SK-N-SH (cell line): Measurements from ENCODE around the gene TMEM120B. TPM values are rescaled to one million over a fixed set of nuclear protein-coding genes. Genes with fewer than 3 reads are reported as not detected.

Experiments
- CTCF ChIA-PET: fragments of 300-600, 350-600 bp; formaldehyde crosslinking; extraction: SDS; loops from one replicate; lab custom pipeline; 2021; lab: Yijun Ruan, JAX
- POLR2A ChIA-PET: fragments of 350-600 bp; sonication (Branson Sonifier 250); formaldehyde crosslinking; extraction: SDS; loops from one replicate; lab custom pipeline; 2020; ENCODE audit warnings: antibody characterized with exemption, inconsistent platforms; lab: Yijun Ruan, JAX
- DNase-seq: peaks from one replicate; pipeline ENCODE4 v3.0.0; 2012
- H2AFZ ChIP-seq: fragments of 200-600 bp; sonication (generic); 2 replicates; pipeline ENCODE4 v1.8.1; 2016; ENCODE audit warnings: antibody characterized with exemption, mild to moderate bottlenecking, low read depth
- H3F3A ChIP-seq: fragments of 200-600 bp; sonication (generic); replicated peaks from 2 replicates; pipeline ENCODE3; 2016; ENCODE audit warnings: antibody characterized with exemption, mild to moderate bottlenecking; ENCODE audit not compliant: insufficient read depth
- H3K27ac ChIP-seq, 2 experiments: fragments of 200-500 bp in 1 of 2; fragments of 200-600 bp in 1 of 2; sonication (Bioruptor generic) in 1 of 2; sonication (generic), shearing (Covaris generic) in 1 of 2; 2 replicates each; pipeline versions ENCODE4 v1.5.1 to v1.6.1; 2014 to 2016; ENCODE audit warnings: low read depth in 2 of 2, inconsistent platforms in 1 of 2, low read length in 1 of 2, mild to moderate bottlenecking in 1 of 2, mixed read lengths in 1 of 2
- H3K27me3 ChIP-seq: fragments of 200-600 bp; sonication (generic), shearing (Covaris generic); 2 replicates; pipeline ENCODE4 v1.6.1; 2016; ENCODE audit warnings: mixed run types; ENCODE audit not compliant: insufficient read depth
- H3K36me3 ChIP-seq, 2 experiments: fragments of 200-500 bp in 1 of 2; fragments of 200-600 bp in 1 of 2; sonication (Bioruptor generic) in 1 of 2; sonication (generic) in 1 of 2; replicated peaks in 1 of 2; 2 replicates each; pipeline versions ENCODE3 to v1.5.1; 2014 to 2016; ENCODE audit warnings: low read length in 1 of 2, mild to moderate bottlenecking in 1 of 2; ENCODE audit not compliant: insufficient read depth in 2 of 2, control insufficient read depth in 1 of 2
- H3K4me1 ChIP-seq, 2 experiments: fragments of 200-500 bp in 1 of 2; fragments of 200-600 bp in 1 of 2; sonication (Bioruptor generic) in 1 of 2; sonication (generic), shearing (Covaris generic) in 1 of 2; 2 replicates each; pipeline versions ENCODE4 v1.5.1 to v1.6.1; 2014 to 2016; ENCODE audit warnings: low read depth in 1 of 2, low read length in 1 of 2, mixed run types in 1 of 2; ENCODE audit not compliant: insufficient read depth in 2 of 2, control insufficient read depth in 1 of 2
- H3K4me2 ChIP-seq: fragments of 200-600 bp; sonication (generic), shearing (Covaris generic); 2 replicates; pipeline ENCODE4 v1.6.1; 2017; ENCODE audit warnings: mixed run types
- H3K4me3 ChIP-seq, 2 experiments: fragments of 200-500 bp in 1 of 2; fragments of 200-600 bp in 1 of 2; sonication (Bioruptor generic) in 1 of 2; sonication (generic), shearing (Covaris generic) in 1 of 2; 2 replicates each; pipeline versions ENCODE4 v1.5.1 to v1.8.1; 2014 to 2016; ENCODE audit warnings: low read depth in 2 of 2, inconsistent platforms in 1 of 2, low read length in 1 of 2, mild to moderate bottlenecking in 1 of 2, mixed read lengths in 1 of 2, moderate library complexity in 1 of 2
- H3K79me2 ChIP-seq: fragments of 200-600 bp; sonication (generic); 2 replicates; pipeline ENCODE4 v1.8.1; 2017; ENCODE audit warnings: mild to moderate bottlenecking; ENCODE audit not compliant: insufficient read depth
- H3K9ac ChIP-seq: fragments of 200-600 bp; sonication (generic); 2 replicates; pipeline ENCODE4 v1.6.1; 2017; ENCODE audit warnings: mixed run types
- H3K9me2 ChIP-seq: fragments of 200-600 bp; sonication (generic); 2 replicates; pipeline ENCODE4 v1.6.1; 2017; ENCODE audit warnings: mixed run types
- H3K9me3 ChIP-seq: fragments of 200-600 bp; sonication (generic); 2 replicates; pipeline ENCODE4 v1.6.1; 2017; ENCODE audit warnings: mixed run types, mild to moderate bottlenecking, moderate library complexity
- H4K20me1 ChIP-seq: fragments of 200-600 bp; sonication (generic); 2 replicates; pipeline ENCODE4 v1.6.1; 2017; ENCODE audit warnings: mild to moderate bottlenecking, mixed run types; ENCODE audit not compliant: insufficient read depth
- MEF2A ChIP-seq: IDR thresholded peaks from 2 replicates; pipeline ENCODE4 v1.4.0; 2012; ENCODE audit warnings: low read depth, borderline replicate concordance
- NRF1 ChIP-seq: IDR thresholded peaks from 2 replicates; pipeline ENCODE4 v1.6.1; 2012; ENCODE audit warnings: low read depth, mild to moderate bottlenecking, low read length
- POLR2AphosphoS5 ChIP-seq: IDR thresholded peaks from 2 replicates; pipeline ENCODE4 v1.6.1; 2012; ENCODE audit warnings: low read depth, low read length
- RFX5 ChIP-seq: IDR thresholded peaks from 2 replicates; pipeline ENCODE4 v1.6.1; 2012; ENCODE audit warnings: mild to moderate bottlenecking, improper control_type of control experiment, low read length
- SMC3 ChIP-seq: IDR thresholded peaks from 2 replicates; pipeline ENCODE4 v1.6.1; 2012; ENCODE audit warnings: low read depth, low read length, improper control_type of control experiment
- TAF1 ChIP-seq: IDR thresholded peaks from 2 replicates; pipeline ENCODE4 v1.6.1; 2012; ENCODE audit warnings: low read depth, mild to moderate bottlenecking, low read length, moderate library complexity, borderline replicate concordance
- TCF12 ChIP-seq: IDR thresholded peaks from 2 replicates; pipeline ENCODE4 v1.4.0; 2012
- USF1 ChIP-seq: IDR thresholded peaks from 2 replicates; pipeline ENCODE4 v1.4.0; 2012; ENCODE audit warnings: low read depth, borderline replicate concordance
- YY1 ChIP-seq: IDR thresholded peaks from 2 replicates; pipeline ENCODE4 v1.4.0; 2012; ENCODE audit warnings: low read depth, mild to moderate bottlenecking
- ZBTB33 ChIP-seq: IDR thresholded peaks from 2 replicates; pipeline ENCODE4 v1.4.0; 2012; ENCODE audit warnings: low read depth, borderline replicate concordance
- WGBS: methylation state at CpG from one replicate; pipeline ENCODE4 v1.1.6; 2017; ENCODE audit warnings: low lambda C conversion rate; 5-methylcytosine and 5-hydroxymethylcytosine counted together
- polyA plus RNA-seq, 3 experiments: library from polyadenylated mRNA; depleted of rRNA; stranded (reverse); fragments of >200 nt; gene quantifications; 2 replicates each; pipeline ENCODE4 v1.2.3, GENCODE V29; 2012

The TMEM120B gene
- polyA plus RNA-seq, 1 of the 3 experiments (the other 2 are of a cell fraction) = 15.4 TPM

- peaks cover 3 to 5% of the 10 kb centered on the region in 2 experiments for H3K36me3 ChIP-seq
- peaks cover 22% of the 10 kb centered on the region for H3F3A ChIP-seq
- peaks cover 18% of the 10 kb centered on the region for H3K79me2 ChIP-seq
- POLR2A ChIA-PET = no interaction called here
- H3K4me2 ChIP-seq = no peak overlapping the region
- H3K27ac ChIP-seq = no peak overlapping the region
- no peaks in the 10 kb centered on the region for H3K9me3 ChIP-seq
- H3K9ac ChIP-seq = no peak overlapping the region
- 72% methylated on average over 10 of the region's 14 CpGs for WGBS
- H3K27me3 ChIP-seq = no peaks in the 10 kb centered on the region
- no peak overlapping the region for H2AFZ ChIP-seq
- no peak for DNase-seq
- H3K9me2 ChIP-seq = no peaks in the 10 kb centered on the region
- H4K20me1 ChIP-seq = no peaks in the 10 kb centered on the region; the same call in 1 of the 2 replicates
- CTCF ChIA-PET = interaction anchor here (1.1 to 16.0 kb wide), 7 partner anchors 16 to 109 kb away, joined by 3 to 675 read pairs (median 92); partner anchors contain the start of genes PSMD9 and SETD1B
- no peak overlapping the region for H3K4me3 ChIP-seq
- H3K4me1 ChIP-seq = peaks cover 17 to 41% of the 10 kb centered on the region in 2 experiments; a peak in 3 of 4 replicates
- TF ChIP-seq NRF1 (no peak), YY1 (no peak)
Measured at GRCh38 chr12:121791671-121792551, 79.4 kb downstream of the TMEM120B start.

GRCh38 chr12:121792607-121793439 is 80.3 kb downstream of the TMEM120B start:
- H3F3A ChIP-seq = peaks cover 27% of the 10 kb centered on the region
- no peak overlapping the region for H3K9ac ChIP-seq
- peak overlapping the region; percentile 54 to 61; a peak in 2 of 4 replicates for H3K4me3 ChIP-seq
- ChIA-PET CTCF (interaction anchor here (0.8 to 16.0 kb wide), 24 partner anchors 17 to 398 kb away, joined by 3 to 675 read pairs (median 28); partner anchors contain the start of genes PSMD9, SETD1B and TMEM120B), POLR2A (interaction anchor here (1.6 to 7.0 kb wide), 4 partner anchors 14 to 88 kb away, joined by 5 to 79 read pairs (median 14); no protein-coding TSS in a partner anchor)
- peaks cover 3 to 5% of the 10 kb centered on the region in 2 experiments for H3K36me3 ChIP-seq
- H2AFZ ChIP-seq = no peak overlapping the region
- no peaks in the 10 kb centered on the region for H4K20me1 ChIP-seq
- peaks cover 27% of the 10 kb centered on the region for H3K79me2 ChIP-seq
- TF ChIP-seq SMC3 (no peak), MEF2A (no peak), POLR2AphosphoS5 (no peak), TCF12 (no peak), ZBTB33 (no peak), TAF1 (no peak), RFX5 (no peak), NRF1 (no peak), USF1 (no peak)
- H3K9me3 ChIP-seq = no peaks in the 10 kb centered on the region
- H3K27ac ChIP-seq = peak overlapping the region in 1 of 2 experiments; percentile 50; a peak in 1 of 4 replicates
- no peaks in the 10 kb centered on the region for H3K27me3 ChIP-seq
- peaks cover 26 to 50% of the 10 kb centered on the region in 2 experiments for H3K4me1 ChIP-seq
- no peak for DNase-seq
- H3K9me2 ChIP-seq = no peaks in the 10 kb centered on the region
- WGBS = 82% methylated on average over 16 of the region's 48 CpGs
- H3K4me2 ChIP-seq = peak overlapping the region; percentile 94; the same call in 1 of the 2 replicates
